GM20000 (cell line): ENCODE results near the gene NEK6.

ENCODE experiments used
- DNase-seq: peaks from one replicate; pipeline ENCODE4 v3.0.0; 2012; ENCODE audit warnings: low spot score
- CTCF ChIP-seq: IDR thresholded peaks from 2 replicates; pipeline ENCODE4 v1.5.1; 2012; ENCODE audit warnings: mild to moderate bottlenecking, control low read depth; ENCODE audit errors: extremely low read depth, missing control alignments

Gene NEK6

GRCh38 chr9:124329206-124329792 lies 71.5 kb downstream of the NEK6 start:
- DNase-seq: no peak
- TF ChIP-seq CTCF: no peak

- TF ChIP-seq CTCF: no peak
- no peak for DNase-seq
Observed at GRCh38 chr9:124330011-124330697, 72.4 kb downstream of the NEK6 start.

GRCh38 chr9:124331580-124331979 lies 73.8 kb downstream of the NEK6 start:
- no peak for TF ChIP-seq CTCF
- no peak for DNase-seq

DNA sequence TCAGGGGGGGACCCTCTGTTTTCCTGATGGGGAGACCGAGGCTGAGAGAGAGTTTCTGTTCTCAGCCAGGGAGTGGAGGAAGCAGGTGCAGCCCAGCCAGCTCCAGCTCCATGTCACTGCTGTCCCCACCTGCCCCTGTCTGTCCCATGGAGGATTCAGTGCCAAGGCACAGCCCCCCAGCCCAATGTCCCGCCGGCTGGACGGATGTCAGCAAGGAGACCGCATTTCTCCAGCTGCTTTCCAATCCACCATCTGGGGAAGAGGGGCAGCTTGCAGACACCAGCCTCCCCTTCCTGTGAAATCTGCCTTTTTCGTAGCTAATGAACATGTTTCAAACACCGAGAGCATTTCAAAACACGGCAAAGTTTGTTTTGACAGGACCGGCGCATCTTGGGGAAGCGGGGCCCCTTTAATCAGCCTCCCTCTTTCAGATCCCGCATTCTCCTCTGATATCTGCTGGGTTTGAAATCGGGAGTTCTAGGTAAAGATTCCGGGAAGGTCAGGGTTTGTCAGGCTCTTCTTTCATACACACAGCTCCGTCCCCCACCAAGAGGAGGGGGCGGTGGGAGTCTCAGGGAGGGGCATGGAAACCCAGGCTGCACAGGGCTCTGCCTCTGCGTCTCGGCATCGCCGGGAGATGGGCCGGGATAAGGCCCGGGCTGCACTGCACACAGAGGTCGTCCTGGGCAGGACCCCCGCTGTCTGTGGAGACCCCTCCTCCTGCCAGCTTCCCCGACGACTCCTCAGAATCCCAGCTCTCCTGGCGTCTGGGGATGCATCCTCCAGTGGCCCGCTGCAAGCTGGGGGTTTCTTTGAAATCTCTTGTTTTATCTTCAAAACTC lies 74.8 kb downstream of the NEK6 start:
- no peak for DNase-seq
- no peak for TF ChIP-seq CTCF

DNA sequence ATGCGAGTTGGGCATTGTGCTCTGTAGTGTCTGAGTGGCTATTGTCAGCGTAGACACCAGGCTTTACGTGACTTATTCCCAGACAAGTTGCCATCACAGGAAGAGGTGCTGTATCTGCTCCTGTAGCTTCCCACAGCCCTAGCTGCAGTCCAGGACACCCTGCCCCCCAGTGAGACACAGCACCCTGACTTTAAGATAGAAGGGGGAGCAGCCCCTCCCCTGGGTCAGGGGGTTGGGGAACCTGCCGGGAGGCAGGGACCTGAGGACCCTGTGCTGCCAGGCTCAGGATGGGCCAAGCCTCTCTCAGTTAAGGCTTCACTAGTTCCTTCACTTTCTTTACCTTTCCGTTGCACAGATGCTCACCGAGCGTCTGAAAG lies 75.4 kb downstream of the NEK6 start:
- TF ChIP-seq CTCF: no peak
- DNase-seq: no peak

DNA sequence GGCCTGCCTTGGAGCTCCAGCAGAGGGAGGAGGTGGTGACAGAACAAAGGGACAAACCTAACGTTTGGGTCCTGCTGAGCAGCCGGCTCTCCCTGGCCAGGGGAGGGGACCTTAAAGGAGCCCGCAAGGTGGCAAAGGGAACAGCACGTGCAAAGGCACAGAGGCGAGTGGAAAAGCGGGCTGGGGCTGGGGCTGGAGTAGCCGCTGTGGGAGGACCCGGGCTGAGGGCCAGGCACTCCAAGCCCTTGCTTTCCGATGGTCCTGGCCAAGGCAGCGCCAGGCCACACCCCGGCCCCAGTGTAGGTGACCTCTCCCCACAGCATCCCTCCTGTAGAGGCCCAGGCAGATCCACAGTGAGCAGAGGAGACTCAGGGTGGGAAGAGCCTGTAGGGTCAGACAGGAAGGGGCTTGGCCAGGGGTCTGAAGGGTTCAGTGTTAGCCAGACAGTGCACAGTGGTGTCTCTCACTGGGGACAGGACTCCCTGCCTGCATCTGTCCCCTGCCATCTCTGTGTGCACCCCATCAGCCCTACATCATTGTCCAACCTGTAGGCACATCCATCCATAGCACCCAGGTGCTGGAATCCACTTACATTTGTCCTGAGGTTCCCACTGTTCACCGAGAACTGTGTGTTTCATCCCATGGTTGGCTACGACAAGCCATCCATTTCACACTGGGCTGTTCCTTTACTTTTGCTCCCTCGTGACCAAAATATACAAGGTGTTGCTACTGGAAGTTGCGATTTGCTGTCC lies 77.0 kb downstream of the NEK6 start:
- no peak for TF ChIP-seq CTCF

More for the DNA sequence above, 77.0 kb downstream of the NEK6 start:
- DNase-seq: no peak
